Measurements from ENCODE around the gene MAN1A1.

GRCh38 chr6:119318730-119319129, 30.8 kb downstream of the MAN1A1 start:
- TF ChIP-seq CTCF (IDR thresholded peaks at IDR 0.05) (no peak), POLR2A (IDR thresholded peaks at IDR 0.05) (no peak)

All from thyroid gland (tissue), 4 donors.